ENCODE results near the gene BAHCC1.
A peak's percentile ranks its signal among the peaks of the same experiment; 100 is the strongest.

The BAHCC1 gene

GRCh38 chr17:81387100-81388090, 7.9 kb upstream of the BAHCC1 start:
- DNase-seq, result peak; percentile 67

DNA sequence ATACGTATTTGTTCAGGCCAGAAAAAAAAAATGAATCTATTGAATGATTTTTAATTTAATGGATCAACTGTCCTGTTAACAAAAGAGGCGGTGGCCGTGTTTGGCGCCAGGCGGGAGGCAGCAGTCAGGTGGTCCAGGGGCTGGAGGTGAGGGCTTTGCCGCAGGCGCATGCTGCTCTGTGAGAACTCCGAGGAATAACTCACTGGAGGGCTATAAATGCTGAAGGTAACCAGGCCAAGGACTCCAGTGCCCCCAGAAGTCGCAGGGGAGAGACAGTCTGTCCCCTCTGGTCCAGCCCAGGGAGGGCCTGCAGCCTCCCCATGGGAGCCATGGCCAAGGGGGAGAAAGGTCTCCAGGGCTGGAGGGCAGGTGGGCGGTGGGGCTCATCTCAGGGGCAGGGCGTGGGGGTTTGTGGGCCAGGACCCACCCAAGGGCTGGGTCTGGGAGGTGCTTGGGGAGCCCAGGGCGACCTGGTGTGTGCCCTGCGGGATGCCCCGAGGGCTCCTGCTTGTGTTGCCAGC, 7.1 kb upstream of the BAHCC1 start:
- DNase-seq, result no peak

DNA sequence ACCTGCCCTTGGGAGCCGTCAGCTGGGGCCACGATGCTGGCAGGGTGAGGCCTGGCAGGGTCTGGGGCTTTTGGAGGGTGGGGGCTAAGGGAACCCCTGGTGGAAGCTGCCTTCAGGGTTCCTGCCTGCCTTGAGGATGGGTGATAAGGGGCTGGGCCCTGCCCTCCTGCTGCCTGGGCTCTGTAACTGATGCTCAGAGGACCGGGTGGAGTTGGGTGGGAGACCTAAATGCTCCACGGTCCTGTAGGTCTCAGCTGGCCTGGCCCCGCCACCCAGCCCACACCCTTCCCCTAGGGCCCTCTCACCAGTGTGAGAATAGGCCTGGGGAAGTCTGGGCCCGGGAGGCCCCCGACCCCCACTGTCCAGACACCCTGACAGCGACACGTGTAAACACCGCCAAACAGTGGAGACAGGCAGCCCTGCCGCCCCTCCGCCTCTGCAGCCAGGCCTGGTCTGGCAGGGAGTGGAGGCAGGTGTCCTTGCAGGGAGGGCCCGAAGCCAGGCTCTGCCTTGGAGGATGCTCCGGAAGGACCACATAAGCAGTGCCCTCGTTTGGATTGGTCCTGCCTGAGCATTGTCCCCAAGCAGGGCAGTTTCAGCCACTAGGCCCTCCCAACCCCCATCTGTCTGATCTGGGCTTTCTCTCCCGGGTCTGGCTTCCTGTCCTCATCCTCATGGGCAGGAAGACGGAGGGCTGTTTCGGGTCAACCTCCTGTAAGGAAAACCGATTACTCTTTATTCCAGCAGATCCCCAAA, 6.5 kb upstream of the BAHCC1 start:
- DNase-seq, result no peak

DNA sequence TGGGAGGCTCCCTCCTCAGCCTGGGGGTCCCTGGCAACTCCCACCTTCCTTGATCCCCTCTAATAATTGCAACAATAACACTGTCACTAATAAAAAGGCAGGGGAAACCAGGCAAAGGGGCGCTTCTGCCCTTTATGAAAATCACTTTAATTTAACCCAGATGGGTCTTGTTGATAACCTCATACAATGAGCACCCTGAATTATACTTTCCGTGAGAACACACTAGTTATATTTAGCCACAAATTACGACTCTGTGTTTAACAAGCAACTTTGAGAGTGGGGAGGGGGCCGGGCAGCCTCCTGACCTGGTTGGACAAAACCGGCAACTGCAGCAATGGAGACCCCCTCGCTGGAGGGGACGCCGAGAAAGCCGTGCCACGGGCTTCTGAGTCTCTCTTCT, 5.7 kb upstream of the BAHCC1 start:
- DNase-seq, result no peak

- DNase-seq, result no peak
Measured at GRCh38 chr17:81390029-81390872, 5.0 kb upstream of the BAHCC1 start.

- no peak for DNase-seq
Measured at GRCh38 chr17:81390873-81391255, 4.4 kb upstream of the BAHCC1 start.

- DNase-seq, result no peak
Measured at GRCh38 chr17:81391293-81391935, 3.8 kb upstream of the BAHCC1 start.

- no peak for DNase-seq
Measured at GRCh38 chr17:81391936-81392908, 3.0 kb upstream of the BAHCC1 start.

DNA sequence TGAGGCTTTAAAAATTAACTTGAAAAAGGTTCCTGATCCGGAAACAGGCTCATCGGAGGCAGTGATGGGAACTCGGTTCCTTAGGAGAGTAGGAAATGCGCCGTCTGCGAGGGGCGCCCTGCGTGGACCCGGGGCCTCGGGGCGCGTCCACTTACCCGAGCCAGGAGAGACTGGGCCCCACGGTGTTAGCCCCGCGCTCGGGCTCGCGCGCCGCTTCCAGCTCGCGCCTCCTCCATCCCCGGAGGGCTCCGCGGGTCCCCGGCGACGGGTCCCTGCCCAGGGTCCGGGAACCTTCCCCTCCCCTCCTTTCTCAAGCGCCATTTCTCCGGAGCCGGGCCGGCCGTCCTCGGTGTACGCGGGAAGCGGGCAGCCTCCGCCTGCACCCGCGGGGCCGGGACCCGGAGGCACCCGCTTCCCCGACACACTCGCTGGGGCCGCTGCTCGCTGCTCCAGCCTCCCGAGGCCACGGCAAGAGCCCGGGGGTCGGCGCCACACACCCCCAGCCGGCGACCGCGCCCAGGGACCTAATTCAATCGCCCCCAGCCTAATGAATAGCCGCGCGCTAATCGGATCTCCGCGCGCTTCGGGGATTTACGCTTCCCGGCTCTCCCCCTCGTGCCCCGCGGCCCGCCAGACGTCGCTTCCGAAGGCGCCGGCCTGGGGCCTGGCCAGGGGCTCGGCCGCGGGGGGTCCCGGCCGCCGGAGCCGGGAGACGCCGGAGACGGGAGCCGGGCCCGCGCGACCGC, 2.2 kb upstream of the BAHCC1 start:
- DNase-seq, result no peak

- peak; percentile 69 to 90 for DNase-seq
Measured at GRCh38 chr17:81393684-81394376, 1.4 kb upstream of the BAHCC1 start.

- no peak for DNase-seq
Measured at GRCh38 chr17:81394377-81394920, 808 bp upstream of the BAHCC1 start.

- DNase-seq, result no peak
Measured at GRCh38 chr17:81395600-81396277, 482 bp downstream of the BAHCC1 start.

DNA sequence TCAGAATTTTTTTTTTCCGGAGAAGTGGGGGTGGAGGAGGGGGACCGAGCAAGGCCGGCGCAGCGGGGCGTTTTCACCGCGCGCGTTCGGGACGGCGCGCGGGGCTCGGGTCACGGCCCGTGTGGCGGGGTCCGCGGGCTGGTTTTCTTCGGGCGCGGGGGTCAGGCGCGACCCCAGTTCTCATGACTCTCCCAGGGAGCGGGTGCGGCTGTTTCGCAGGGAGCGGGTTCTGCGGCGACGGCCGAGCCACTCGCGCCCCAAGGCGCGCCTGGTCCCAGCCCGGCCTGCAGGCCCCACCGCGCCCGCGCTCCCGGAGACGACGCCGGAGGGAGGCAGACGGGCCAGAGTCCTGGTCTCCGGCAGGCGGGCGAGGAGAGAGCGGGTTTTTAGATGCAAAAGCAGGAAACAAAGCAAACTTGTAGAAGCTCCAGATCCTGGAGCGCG, 1.0 kb downstream of the BAHCC1 start:
- DNase-seq, result no peak

- DNase-seq, result peak in 1 of 2 donors; percentile 49
Measured at GRCh38 chr17:81396722-81397313, 1.6 kb downstream of the BAHCC1 start.

- peak in 1 of 2 donors; percentile 37 for DNase-seq
Measured at GRCh38 chr17:81397314-81398175, 2.3 kb downstream of the BAHCC1 start.

DNA sequence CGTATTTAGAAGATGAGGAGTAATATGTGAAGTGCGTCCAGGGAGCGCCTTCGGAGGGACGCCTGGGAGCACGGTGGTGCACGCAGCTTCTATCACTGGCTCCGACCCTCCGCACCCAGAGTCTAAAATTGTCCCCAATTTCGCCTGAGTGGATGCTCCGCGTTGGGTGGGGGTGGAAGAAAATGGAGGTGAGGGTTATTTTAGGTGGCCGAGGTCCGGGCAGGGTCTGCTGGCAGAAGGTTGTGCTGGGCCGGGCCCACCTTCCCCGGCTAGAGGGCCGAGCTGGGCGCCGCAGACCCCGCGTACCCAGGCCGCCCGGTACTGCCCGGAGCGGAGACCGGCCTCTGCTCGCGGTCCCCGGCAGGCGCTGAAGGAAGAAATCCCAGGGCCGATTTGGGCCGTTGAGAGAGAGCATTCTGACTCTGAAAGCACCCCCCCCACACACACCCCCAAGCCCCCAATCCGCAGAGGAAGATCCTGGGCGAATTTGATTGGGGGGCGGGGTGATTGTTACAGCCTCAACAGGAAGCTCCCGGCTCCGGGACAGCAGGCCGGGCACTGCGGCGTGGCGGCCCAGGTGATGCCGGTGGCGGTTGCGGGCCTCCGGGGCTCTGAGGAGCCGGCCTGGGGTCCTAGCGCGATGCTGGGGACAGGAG, 3.0 kb downstream of the BAHCC1 start:
- no peak for DNase-seq
